ENCODE results near the gene SPSB4. TPM values are rescaled to one million over a fixed set of nuclear protein-coding genes. Genes with fewer than 3 reads are reported as not detected.

Gene SPSB4
- total and polyA plus RNA-seq, 2 of the 13 experiments (the other 11 are each of a cell fraction or from before 2014, with no cell fraction given): not detected

DNA sequence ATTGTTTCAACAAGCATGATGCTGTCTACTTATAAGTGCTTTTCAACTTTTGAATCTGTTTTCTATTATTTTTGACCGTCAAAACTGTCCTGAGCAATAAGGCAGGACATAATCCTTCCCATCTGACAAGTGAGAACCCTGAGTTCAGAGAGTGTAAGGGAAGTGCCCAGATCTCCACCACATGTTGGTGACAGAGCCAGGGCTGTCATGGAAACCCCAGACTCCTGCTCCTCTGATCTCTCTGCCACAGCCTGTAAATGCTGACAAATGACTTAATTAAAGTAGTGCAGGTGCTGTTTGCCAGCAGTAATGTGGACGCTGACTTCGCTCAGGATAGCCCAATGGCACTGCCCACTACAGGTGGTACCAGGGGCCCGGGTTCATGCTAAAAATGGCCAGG, 40.3 kb downstream of the SPSB4 start:
- Histone ChIP-seq H4K20me1 (ENCODE audit: insufficient read depth, low read length) (no peaks in the 10 kb centered on the region), H3K9me3 (ENCODE audit: low read length) (no peaks in the 10 kb centered on the region), H3K79me2 (ENCODE audit: insufficient read depth, low read length) (no peaks in the 10 kb centered on the region), H2AFZ (ENCODE audit: low read length) (no peak overlapping the region), H3K4me1 (ENCODE audit: insufficient read depth, low read length) (no peaks in the 10 kb centered on the region), H3K27ac (ENCODE audit: extremely low read length, insufficient read depth, low read length) (no peak overlapping the region), H3K27me3 (ENCODE audit: control insufficient read depth in 1 of 2, insufficient read depth in 2 of 2, low read length in 2 of 2) (peaks cover 2 to 19% of the 10 kb centered on the region in 2 experiments; a peak in 1 of 5 replicates), H3K36me3 (replicated peaks in 1 of 2; ENCODE audit: control insufficient read depth in 1 of 2, insufficient read depth in 2 of 2, low read length in 2 of 2) (no peaks in the 10 kb centered on the region), H3K4me2 (ENCODE audit: low read depth, low read length) (no peak overlapping the region), H3K4me3 (replicated peaks in 1 of 3; ENCODE audit: insufficient read depth in 1 of 3, low read depth in 2 of 3, low read length in 3 of 3) (no peak overlapping the region), H3K9ac (ENCODE audit: insufficient read depth, low read depth, low read length) (no peak overlapping the region)
- 11% methylated on average over 4 of the region's 4 CpGs for WGBS (ENCODE audit: low lambda C conversion rate)
- intact Hi-C loops (cut with micrococcal nuclease; ENCODE audit: unreplicated experiment) (no loop called here), in situ Hi-C loops (cut with HindIII; ENCODE audit: extremely low pct_ligation_motif_present, low pct_unique_long_range_greater_than_20kb) (no loop called here)
- no peak for DNase-seq (ENCODE audit: low spot score)
- ChIA-PET CTCF (ENCODE audit: low intra/inter-chr PET ratio, low total read pairs) (no interaction called here), POLR2A (no interaction called here)
- no peak for FAIRE-seq
- no TSS peak for BruUV-seq (replicated peaks)
- no peak for ATAC-seq
- TF ChIP-seq, protein P1, sequence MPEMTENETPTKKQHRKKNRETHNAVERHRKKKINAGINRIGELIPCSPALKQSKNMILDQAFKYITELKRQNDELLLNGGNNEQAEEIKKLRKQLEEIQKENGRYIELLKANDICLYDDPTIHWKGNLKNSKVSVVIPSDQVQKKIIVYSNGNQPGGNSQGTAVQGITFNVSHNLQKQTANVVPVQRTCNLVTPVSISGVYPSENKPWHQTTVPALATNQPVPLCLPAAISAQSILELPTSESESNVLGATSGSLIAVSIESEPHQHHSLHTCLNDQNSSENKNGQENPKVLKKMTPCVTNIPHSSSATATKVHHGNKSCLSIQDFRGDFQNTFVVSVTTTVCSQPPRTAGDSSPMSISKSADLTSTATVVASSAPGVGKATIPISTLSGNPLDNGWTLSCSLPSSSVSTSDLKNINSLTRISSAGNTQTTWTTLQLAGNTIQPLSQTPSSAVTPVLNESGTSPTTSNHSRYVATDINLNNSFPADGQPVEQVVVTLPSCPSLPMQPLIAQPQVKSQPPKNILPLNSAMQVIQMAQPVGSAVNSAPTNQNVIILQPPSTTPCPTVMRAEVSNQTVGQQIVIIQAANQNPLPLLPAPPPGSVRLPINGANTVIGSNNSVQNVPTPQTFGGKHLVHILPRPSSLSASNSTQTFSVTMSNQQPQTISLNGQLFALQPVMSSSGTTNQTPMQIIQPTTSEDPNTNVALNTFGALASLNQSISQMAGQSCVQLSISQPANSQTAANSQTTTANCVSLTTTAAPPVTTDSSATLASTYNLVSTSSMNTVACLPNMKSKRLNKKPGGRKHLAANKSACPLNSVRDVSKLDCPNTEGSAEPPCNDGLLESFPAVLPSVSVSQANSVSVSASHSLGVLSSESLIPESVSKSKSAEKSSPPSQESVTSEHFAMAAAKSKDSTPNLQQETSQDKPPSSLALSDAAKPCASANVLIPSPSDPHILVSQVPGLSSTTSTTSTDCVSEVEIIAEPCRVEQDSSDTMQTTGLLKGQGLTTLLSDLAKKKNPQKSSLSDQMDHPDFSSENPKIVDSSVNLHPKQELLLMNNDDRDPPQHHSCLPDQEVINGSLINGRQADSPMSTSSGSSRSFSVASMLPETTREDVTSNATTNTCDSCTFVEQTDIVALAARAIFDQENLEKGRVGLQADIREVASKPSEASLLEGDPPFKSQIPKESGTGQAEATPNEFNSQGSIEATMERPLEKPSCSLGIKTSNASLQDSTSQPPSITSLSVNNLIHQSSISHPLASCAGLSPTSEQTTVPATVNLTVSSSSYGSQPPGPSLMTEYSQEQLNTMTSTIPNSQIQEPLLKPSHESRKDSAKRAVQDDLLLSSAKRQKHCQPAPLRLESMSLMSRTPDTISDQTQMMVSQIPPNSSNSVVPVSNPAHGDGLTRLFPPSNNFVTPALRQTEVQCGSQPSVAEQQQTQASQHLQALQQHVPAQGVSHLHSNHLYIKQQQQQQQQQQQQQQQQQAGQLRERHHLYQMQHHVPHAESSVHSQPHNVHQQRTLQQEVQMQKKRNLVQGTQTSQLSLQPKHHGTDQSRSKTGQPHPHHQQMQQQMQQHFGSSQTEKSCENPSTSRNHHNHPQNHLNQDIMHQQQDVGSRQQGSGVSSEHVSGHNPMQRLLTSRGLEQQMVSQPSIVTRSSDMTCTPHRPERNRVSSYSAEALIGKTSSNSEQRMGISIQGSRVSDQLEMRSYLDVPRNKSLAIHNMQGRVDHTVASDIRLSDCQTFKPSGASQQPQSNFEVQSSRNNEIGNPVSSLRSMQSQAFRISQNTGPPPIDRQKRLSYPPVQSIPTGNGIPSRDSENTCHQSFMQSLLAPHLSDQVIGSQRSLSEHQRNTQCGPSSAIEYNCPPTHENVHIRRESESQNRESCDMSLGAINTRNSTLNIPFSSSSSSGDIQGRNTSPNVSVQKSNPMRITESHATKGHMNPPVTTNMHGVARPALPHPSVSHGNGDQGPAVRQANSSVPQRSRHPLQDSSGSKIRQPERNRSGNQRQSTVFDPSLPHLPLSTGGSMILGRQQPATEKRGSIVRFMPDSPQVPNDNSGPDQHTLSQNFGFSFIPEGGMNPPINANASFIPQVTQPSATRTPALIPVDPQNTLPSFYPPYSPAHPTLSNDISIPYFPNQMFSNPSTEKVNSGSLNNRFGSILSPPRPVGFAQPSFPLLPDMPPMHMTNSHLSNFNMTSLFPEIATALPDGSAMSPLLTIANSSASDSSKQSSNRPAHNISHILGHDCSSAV (CRISPR knock-in tag; IDR thresholded peaks at IDR 0.05; ENCODE audit: borderline replicate concordance): no peak
- TF ChIP-seq ZNF607 (CRISPR knock-in tag; IDR thresholded peaks at IDR 0.05; ENCODE audit: borderline replicate concordance) (no peak), ZSCAN21 (CRISPR knock-in tag; IDR thresholded peaks at IDR 0.05; ENCODE audit: borderline replicate concordance) (no peak), FLYWCH1 (CRISPR knock-in tag; IDR thresholded peaks at IDR 0.05) (no peak), NCOA5 (CRISPR knock-in tag; IDR thresholded peaks at IDR 0.05) (no peak), MAFF (IDR thresholded peaks at IDR 0.05; ENCODE audit: low read depth, low read length) (0 out of 2 replicates have a peak, but pooled peaks have one; percentile 13), ZNF879 (CRISPR knock-in tag; IDR thresholded peaks at IDR 0.05) (no peak), ZNF256 (CRISPR knock-in tag; conservative IDR thresholded peaks at IDR 0.05) (no peak), SRSF9 (IDR thresholded peaks at IDR 0.05; ENCODE audit: borderline replicate concordance, insufficient read depth, low read depth, low read length, poor library complexity, severe bottlenecking) (no peak), PRMT3 (CRISPR knock-in tag; IDR thresholded peaks at IDR 0.05; ENCODE audit: borderline replicate concordance, low read depth) (no peak), ZNF629 (CRISPR knock-in tag; conservative IDR thresholded peaks at IDR 0.05) (no peak)
- TF ChIP-seq, protein P2, sequence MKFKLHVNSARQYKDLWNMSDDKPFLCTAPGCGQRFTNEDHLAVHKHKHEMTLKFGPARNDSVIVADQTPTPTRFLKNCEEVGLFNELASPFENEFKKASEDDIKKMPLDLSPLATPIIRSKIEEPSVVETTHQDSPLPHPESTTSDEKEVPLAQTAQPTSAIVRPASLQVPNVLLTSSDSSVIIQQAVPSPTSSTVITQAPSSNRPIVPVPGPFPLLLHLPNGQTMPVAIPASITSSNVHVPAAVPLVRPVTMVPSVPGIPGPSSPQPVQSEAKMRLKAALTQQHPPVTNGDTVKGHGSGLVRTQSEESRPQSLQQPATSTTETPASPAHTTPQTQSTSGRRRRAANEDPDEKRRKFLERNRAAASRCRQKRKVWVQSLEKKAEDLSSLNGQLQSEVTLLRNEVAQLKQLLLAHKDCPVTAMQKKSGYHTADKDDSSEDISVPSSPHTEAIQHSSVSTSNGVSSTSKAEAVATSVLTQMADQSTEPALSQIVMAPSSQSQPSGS (CRISPR knock-in tag; IDR thresholded peaks at IDR 0.05): no peak
